HuH-7 (cell line): ENCODE measurements around the gene DZIP1L.

Experiments
- DNase-seq: peaks from one replicate; pipeline ENCODE4 v3.0.0; 2011; ENCODE audit warnings: low spot score

The DZIP1L gene

DNA sequence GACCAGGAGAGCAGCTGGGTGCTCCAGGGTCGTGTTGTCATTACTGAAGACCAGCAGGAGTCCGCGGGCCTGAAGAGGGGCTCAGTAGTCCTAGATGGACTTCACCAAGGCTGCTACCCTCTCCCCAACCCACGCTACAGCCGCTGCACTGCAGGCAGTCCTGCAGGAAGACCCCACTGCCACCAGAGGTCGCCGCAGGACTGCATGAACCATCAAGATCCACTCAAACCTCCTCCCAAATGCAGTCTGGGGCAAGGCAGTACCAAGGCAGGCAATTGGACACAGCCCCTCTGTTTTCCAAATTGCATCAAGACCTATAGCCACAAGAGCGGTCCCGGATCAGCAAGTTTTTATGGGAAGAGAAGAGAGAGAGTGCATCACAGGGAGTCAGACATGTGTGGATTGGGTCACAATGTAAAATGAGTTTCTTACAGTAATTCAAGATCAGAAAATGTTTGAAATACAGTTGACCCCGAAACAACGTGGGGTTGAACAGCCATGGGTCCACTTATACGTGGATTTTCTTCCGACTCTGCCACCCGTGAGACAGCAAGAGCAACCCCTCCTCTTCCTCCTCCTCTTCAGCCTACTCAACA is 46.7 kb downstream of the DZIP1L start:
- peak; percentile 80 for DNase-seq

DNA sequence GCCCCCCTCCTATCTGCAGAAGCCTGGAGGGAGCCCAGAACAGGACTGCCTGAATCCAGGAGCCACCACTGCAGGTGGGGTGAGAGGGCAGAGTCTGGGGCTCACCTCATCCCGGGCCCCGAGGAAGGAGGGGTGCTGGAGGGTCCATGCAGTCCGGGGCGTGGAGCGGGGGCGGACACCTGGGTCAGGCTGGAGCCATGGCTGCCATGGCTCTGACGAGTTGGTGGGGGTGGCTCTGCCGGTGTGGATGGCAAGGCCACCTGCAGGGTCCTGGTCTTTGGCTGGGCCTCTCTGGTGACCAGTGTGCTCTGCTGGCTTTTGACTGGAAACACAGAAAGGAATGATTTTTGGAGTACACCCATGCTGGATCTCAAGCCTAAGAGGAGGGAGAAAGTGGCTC is 47.4 kb downstream of the DZIP1L start:
- no peak for DNase-seq

DNA sequence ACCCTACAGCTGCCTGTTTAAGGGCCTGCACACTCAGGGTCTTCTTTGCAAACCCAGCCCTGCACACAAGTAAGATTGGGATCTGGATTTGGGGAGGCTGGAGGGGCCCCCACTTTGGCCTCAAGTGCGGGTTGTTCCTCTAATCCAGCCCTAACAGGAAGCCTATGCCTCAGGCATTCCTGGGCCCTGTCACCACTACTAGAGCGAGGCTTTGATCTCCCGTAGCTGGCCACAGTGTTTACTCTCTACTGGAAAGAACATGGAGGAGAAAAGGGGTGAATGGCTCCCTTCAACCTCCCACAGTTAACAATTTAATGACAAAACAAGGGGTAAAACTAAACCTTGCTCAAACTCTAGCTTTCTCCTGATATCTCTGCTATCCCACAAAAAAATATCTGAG is 48.4 kb downstream of the DZIP1L start:
- DNase-seq: no peak

DNA sequence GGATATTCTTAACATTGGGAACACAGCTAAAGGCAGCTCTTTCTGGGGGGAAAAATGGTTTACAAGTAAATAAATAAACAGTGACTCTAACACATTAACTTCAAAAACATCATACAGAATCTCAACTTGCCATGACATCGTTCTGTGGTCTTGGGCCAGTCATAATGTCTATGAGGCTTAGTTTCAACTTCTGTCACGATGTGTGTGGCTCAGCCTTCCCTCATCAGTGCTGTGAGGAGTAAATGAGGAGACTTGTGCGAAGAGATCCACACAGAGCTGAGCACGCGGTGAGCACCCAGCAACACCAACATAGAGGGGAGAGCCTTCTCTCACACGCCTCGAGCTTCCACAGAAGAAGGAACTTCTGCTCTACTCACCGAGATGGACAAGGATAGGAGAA is 49.0 kb downstream of the DZIP1L start:
- no peak for DNase-seq

DNA sequence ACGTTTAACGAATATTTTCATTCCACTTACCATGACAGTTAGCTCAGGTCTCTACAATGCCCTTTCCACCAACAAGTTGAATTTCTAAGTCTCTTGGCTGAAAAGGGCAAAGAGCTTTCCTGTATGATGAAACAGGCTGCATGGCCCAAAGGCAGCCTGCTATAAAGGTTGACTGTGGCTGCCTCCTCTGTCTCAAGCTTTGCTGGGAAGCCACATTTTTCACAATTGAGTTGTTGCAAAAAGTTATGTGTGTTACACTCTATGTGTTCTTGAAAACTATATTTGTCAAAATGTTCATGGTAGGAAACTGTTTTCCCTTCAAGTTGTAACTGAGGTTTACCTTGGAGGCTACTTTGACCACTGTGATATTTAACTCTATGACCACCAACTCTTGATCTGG is 49.5 kb downstream of the DZIP1L start:
- DNase-seq: no peak

DNA sequence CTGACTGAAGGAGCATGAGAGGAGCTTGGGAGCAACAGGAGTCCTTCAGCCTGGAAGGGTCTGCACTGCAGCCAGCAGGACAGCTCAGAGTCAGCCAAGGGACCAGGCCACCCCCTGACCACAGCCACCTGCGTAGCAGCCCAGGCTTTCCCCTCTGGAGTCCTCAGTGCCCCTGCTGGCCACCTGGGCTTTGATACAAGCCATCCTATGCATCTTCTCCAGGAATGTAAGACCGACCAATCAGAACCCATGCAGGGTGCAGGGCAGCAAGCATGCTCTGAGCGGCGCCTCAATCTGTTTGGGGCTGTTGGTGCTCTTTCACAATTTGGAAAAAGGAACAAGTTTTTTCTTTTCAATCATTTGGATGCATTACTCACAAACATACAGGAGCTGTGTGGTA is 52.0 kb downstream of the DZIP1L start:
- no peak for DNase-seq

DNA sequence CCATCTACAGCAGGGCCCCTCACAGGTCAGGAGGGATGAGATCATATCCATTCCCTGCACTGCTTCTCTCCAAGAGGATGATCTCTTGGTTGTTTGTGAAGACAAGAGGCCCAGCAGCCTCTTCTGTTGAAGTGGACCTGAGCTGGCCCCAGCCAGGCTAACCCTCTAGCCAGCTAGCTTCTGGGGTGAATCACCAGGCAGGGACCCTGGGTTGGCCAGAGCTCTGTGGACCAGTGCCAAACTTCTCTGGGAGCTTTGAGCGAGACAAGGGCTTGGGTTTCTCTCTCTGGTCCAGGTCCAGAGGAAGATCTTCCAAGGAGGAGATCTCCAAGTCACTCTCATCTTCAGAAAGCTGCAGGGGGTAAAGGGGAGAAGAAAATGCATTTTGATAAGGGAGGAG is 52.8 kb downstream of the DZIP1L start:
- DNase-seq: no peak

DNA sequence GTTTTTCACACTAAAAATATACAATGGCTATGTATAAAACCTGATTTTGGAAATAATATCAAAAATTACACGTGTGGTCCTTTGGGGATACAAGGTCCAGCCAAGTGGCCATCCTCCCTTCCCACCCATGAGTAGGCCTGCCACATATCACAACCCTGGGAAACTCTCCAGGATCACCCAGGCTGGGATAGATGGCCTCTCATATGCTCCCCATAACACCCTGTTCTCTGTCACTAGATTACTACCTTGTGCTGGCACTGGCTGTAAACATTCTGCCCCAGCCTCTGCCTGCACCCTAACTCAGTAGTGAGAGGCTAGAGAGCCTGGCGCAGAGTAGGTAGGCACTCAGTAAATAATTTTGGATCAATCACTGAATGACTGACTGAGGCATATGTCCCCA is 53.4 kb downstream of the DZIP1L start:
- no peak for DNase-seq

DNA sequence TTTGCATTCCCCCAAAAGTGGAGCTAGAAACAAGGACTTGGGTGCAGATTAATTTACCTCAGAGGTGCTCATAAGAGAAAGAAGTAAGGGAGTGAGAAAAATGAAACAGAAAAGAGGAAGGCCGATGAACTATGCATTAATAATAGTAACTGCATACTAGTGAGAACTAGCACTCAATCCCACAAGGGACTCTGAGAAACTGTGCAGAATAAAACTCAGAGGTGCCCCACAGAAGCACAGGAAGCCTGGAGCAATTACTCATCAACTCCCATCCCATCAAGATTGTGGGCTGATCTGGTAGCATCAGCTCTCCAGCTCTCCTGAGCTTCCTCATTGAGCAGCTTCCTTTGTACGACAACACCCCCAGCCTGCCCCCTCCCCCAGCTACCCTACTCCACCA is 54.6 kb downstream of the DZIP1L start:
- no peak for DNase-seq

DNA sequence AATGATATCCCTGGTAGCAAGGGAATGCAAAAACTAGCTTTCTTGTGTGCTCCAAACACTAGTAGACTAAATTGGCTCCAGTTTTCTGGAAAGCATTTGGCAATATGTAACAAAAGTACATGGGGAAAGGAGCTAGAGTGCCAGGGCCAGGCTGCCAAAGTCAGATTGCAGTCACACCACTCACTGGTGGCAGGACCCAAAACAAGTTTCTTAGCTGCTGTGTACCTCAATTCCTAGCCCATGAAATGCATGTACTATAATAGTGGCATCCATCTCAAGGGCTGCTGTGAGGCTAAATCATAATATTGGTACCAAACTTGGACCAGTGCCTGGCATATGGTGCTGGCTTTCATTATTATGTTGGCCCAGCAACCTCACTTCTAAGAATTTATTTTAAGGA is 56.1 kb downstream of the DZIP1L start:
- no peak for DNase-seq

DNA sequence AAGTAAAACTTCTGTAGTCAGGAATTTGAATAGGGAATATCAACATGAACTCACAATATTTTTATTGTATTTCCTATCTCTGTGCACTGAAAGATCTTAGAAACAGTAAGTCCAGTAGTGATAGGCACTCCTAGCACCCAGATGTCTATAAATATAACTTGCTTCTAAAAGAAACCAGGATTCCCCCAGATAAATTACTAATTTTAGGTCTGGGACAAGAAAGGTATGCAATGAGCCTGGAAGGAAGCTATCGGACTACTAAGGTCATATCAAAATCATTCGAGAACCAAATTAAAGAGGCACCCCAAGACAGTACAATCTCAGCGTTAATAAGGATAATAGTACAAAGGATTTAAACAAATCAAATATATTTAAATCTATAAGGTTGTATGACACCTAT is 58.0 kb downstream of the DZIP1L start:
- no peak for DNase-seq

DNA sequence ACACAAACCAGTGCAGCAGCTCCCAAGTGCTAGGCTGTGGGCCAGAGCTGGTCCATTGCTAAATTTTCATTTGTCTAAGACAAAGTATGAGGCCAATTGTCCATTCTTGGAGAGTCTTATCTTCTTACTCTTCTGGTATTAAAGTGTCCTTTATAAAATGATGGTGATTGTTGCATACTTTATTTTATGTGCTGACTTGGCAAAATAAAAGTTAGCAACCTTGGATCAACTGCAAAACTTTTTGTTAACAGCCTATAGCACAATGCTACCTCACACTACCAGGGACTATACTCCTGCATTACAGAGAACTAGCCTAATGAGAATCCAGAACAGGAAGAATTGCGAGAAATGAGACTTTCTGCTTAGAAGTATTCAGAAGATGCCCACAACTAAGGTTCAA is 61.4 kb downstream of the DZIP1L start:
- DNase-seq: no peak

DNA sequence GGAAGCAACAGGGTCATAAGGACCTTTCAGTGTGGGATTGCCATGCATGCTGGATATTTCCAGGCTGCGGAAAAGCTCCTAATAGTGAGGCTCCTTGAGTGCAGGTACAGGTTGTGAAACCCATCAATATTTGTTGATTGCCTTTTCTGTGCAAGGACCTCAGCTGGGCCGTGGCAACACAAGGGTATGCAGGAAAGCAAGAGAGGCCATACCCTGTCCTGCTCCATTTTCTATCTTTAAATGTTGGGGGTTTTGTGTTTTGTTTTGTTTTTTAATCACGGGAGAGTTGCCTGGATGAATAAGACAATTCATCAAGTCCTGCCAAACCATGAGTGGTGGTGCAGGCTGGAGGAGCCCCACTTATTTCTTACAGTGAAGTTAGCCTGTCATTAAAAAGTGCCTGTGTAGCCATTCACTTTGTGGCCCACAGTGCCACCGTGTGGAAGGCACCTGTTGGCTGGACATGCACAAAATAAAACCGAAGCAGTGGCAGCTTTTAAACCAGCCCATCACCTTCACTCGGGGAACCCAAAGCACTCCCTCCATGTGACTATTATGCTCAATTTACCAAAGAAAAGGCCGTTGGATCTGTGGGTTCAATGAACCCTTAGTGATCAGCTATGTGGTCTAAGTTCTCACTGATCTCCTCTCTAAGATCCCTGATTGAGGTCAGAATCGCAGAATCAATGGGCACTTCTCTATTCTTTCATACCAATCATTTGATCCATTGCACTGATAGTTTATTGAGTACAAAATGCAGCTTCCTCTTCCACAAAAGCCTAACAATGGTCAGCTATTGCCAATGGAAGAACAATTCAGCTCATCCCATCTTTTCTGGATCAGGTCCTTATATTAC is 63.2 kb downstream of the DZIP1L start:
- peak; percentile 20 for DNase-seq

DNA sequence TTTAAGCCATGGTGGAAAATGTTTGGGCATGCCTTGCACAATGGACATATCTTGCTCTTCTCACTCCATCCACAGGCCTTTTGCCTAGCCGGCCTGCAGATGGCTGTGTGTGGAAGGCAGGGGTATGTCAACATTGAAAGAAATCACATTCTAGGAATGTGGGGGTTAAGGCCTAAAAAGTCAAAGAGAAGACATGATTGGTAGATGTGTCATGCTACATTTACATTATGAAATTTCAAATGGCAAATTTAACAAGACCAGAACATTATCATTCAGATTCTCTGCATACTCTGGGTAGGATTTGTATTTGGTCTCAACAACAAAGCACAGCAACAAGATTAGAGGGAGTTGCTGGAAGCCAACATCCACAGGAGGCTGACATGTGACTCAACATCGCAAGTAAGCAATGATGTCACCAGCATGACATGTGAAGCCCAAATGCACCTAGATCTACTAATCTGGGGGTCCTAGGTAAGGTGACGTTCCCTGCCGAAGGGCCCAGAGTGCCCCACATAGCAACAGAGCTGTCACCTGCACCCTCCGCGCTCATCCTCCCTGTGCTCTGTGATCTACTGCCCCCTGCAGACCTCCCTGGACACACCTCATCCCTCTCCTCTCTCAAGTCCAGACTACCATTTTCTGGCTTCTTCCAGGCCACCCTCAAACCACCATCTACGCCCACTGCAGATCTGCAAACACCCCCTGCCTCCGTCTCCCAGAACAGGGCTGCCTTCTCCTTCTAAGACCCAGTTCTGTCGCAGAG is 66.1 kb downstream of the DZIP1L start:
- no peak for DNase-seq

DNA sequence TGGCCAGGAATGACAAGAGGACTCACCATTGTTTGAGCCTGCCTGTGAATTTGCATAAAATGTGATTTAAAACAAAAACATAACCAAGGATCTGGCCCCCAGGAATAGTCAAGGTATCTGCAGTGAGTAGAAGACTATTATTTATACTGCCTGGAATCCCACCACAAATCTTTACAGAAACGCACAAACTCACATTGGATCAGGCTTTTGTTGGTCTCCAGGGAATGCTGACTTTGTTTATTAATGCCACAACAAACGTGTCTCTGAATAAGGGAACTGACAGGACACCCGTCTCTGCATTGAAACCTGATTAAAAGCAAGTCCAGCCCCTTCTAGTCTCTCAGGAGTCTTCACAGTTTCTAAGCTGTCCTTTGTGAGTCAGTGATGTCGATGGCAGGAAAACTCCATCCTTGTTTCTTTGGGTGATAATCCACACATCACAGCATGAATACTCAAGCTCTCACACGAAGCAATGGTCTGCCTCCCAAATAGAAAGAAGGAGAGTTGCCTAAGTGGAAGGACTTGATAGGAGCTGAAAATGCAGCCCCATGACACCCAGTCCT is 67.7 kb downstream of the DZIP1L start:
- no peak for DNase-seq

DNA sequence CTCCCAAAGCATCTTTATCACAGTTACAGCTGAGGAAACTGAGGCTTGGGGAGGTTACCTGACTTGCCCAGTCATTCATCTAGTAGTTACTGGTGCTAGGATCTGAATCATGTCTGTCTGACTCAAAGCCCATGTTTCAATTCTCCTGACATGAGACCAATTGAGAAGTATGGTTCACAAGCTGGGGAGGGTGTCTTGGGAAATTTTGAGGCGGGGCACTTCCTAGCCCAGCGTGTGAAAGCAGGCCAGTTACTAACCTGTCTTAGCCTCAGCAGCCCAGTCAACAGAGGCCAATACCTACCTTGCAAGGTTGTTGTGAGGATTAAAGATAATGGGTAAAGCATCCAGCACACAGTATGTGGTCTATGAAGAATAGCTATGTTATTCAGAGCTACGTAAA is 68.5 kb downstream of the DZIP1L start:
- no peak for DNase-seq

DNA sequence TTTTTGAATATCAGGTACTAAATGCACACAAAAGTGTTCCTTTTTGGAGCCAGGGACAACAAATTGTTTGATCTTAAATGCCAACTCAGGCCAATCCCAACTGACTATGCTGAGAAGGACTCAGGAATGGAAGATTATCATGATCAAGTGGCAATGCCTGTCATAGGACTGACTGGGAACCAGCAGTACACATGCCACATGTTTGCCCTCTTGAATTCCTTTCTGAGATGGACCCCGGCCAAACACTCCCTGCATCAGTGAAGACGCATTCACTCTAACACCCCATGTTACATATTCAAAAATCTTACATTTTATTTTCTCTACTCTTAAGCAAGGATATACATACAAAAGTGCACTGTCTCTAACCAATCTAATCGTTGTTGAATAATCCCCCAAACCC is 69.3 kb downstream of the DZIP1L start:
- no peak for DNase-seq

DNA sequence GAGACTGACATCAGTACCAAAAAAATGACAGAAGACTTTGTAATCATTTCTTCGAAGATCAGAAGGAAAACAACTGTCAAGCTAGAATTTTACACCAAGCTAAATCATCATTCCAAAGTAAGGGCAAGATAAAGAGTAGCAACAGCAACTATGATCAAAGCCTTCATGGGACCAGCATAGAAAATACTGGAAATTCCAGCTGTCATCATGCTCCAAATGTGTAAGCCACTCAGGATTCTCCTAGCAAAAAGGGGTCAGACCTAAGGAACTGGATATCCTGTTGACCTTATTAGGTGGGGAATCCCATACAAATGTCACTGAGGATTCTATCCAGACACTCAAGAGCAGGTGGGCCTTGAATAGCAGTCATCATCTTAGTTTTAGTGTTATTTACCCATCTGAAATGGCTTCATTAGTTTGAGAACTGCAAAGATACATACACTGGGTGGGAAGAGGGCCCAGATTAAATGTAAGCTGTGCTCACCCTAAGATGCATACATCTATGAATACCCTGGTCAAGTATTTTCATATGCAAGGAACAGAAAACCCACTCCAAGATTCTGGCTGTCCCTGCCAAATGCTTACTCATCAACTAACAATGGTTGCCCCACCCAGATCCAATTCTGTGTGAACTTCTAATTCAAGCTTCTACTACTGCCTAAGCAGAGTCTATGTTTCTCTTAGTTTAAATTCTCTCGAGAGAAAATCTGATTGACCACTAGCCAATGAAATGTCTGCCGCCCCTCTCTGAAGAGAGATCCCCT is 72.0 kb downstream of the DZIP1L start:
- DNase-seq: no peak

DNA sequence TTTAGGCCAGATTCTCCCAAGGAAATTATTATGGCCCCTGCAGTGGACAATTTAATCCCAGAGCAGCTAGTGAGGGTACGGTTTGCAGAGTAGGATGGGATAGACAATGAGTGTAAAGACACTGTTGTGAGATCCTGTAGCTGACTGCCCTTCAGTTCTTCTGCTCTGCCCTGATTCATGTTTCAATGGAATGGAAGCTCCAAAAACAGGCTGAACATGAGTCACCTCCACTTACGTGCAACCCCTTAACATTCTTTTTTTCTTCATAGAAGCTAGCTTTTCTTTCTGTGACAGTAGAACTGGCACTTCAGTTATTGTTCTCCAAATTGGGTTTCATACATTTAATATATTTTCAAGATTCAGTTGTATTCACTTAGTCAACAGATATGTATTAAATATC is 73.4 kb downstream of the DZIP1L start:
- DNase-seq: no peak

DNA sequence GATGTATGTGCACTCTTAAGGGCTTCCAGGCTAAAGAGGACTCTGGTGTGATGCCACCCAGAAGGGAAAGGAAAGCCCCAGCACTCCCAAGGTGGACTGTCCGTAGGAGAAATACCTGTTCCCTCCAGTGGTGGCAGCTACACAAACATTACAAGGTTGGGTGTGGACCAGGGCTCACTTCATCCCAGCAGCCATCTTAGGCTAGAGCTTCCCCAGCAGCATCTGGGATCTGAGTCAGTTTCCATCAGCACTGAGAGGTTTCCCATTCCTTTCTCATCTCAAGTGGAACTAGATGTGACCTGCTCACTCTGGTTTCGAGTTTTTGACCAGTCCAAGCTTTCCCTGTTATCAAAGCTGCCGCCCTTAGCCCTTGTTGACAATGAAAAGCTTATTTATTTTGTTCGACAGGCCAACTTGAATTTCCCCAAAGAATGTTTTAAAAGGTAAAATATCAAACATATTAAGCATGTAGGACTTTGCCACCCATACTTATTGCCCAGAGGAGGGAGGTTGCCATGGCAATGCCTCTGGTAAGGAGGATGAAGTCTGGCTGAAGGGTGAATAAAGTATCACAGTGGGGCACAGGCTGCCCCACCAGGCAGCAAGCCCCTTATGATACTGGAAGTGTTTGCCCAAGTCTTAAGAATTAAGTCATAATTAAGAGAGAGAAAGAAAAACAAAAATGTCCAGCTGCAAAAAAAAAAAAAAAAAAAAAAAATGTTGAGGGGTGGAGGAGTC is 76.5 kb downstream of the DZIP1L start:
- no peak for DNase-seq

DNA sequence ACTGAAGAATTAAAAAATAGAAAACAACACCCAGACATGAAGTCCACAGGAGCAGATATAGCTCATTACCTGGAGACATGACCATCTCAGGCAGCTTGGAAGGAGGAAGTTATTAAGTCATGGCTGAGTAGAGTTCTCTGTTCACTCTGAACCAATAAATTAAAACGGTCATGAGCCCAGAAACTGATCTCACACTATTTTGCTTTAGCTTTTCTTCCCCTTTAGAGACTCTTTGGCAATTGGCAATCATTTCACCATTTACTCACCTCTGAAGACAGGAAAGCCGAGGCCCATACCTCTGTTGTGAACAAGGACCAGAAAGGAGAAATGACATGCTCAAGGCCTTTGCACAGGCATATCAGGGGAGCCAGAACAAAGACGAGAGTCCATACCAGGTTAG is 78.8 kb downstream of the DZIP1L start:
- no peak for DNase-seq
